ENCODE measurements around the gene ME3.
"Not testable (repeated sequence)": the region's sequence is repeated elsewhere in the genome, so short reads cannot be mapped to it uniquely, and the experiment has no call there.

ME3 gene

GRCh38 chr11:86551288-86552092 lies 120.9 kb downstream of the ME3 start:
- DNase-seq: no peak

- no peak for DNase-seq
These were observed 121.7 kb downstream of the ME3 start for GRCh38 chr11:86550757-86551156.

GRCh38 chr11:86548271-86548917 lies 124.0 kb downstream of the ME3 start:
- DNase-seq: no peak

- DNase-seq: no peak
These were observed 124.7 kb downstream of the ME3 start for GRCh38 chr11:86547727-86548126.

GRCh38 chr11:86541299-86541698 lies 131.1 kb downstream of the ME3 start:
- DNase-seq: not testable (repeated sequence)

GRCh38 chr11:86538223-86538548 lies 134.2 kb downstream of the ME3 start:
- DNase-seq: no peak

GRCh38 chr11:86537541-86538222 lies 134.7 kb downstream of the ME3 start:
- peak; percentile 40 for DNase-seq

GRCh38 chr11:86535773-86536172 lies 136.6 kb downstream of the ME3 start:
- DNase-seq: no peak

- peak; percentile 69 for DNase-seq
These were observed 147.6 kb downstream of the ME3 start for GRCh38 chr11:86524620-86525352.

GRCh38 chr11:86523738-86524619 lies 148.4 kb downstream of the ME3 start:
- no peak for DNase-seq

GRCh38 chr11:86522512-86522911 lies 149.9 kb downstream of the ME3 start:
- DNase-seq: not testable (repeated sequence)

GRCh38 chr11:86519064-86519911 lies 153.1 kb downstream of the ME3 start:
- DNase-seq: no peak

- DNase-seq: no peak
These were observed 154.2 kb downstream of the ME3 start for GRCh38 chr11:86518211-86518610.

- no peak for DNase-seq
These were observed 154.9 kb downstream of the ME3 start for GRCh38 chr11:86517557-86517956.

GRCh38 chr11:86515297-86516094 lies 156.9 kb downstream of the ME3 start:
- DNase-seq: no peak

GRCh38 chr11:86514453-86514852 lies 158.0 kb downstream of the ME3 start:
- DNase-seq: no peak

GRCh38 chr11:86513746-86514373 lies 158.6 kb downstream of the ME3 start:
- DNase-seq: peak; percentile 2

GRCh38 chr11:86513138-86513537 lies 159.3 kb downstream of the ME3 start:
- DNase-seq: no peak

GRCh38 chr11:86511086-86511551 lies 161.3 kb downstream of the ME3 start:
- DNase-seq: no peak

GRCh38 chr11:86510674-86511073 lies 161.7 kb downstream of the ME3 start:
- no peak for DNase-seq

Data from NCI-H82 (cell line).